Suprapubic skin (tissue), 4 donors: ENCODE results near the gene CYP46A1. TPM values are rescaled to one million over a fixed set of nuclear protein-coding genes. Genes with fewer than 3 reads are reported as not detected.

Experiments
- DNase-seq, 2 donors: peaks; one replicate each; pipeline ENCODE4 v3.0.0-alpha.2; 2019; ENCODE audit warnings: low spot score in 2 of 2
- H3K27ac ChIP-seq: fragments of 200-600 bp; sonication (generic); one replicate; pipeline ENCODE4 v1.5.1; 2019
- H3K27me3 ChIP-seq: fragments of 200-600 bp; sonication (generic); one replicate; pipeline ENCODE4 v1.5.1; 2019
- H3K36me3 ChIP-seq: fragments of 200-600 bp; sonication (generic); one replicate; pipeline ENCODE4 v1.5.1; 2019
- H3K4me1 ChIP-seq: fragments of 200-600 bp; sonication (generic); one replicate; pipeline ENCODE4 v1.5.1; 2019
- H3K4me3 ChIP-seq: fragments of 200-600 bp; sonication (generic); one replicate; pipeline ENCODE4 v1.5.1; 2019; ENCODE audit warnings: mild to moderate bottlenecking
- H3K9me3 ChIP-seq: fragments of 200-600 bp; sonication (generic); one replicate; pipeline ENCODE4 v1.5.1; 2019
- CTCF ChIP-seq, 2 donors: fragments of 200-600 bp in 1 of 2; fragments of 450-650 bp in 1 of 2; sonication (generic) in 1 of 2; IDR thresholded peaks; one replicate each; pipeline ENCODE4 v1.5.1; 2016 to 2019; ENCODE audit warnings: antibody characterized with exemption in 2 of 2, mild to moderate bottlenecking in 1 of 2, moderate library complexity in 1 of 2
- EP300 ChIP-seq: sonication (generic); formaldehyde crosslinking; IDR thresholded peaks from one replicate; pipeline ENCODE4 v1.6.1; 2017; ENCODE audit warnings: antibody characterized with exemption
- POLR2A ChIP-seq, 2 donors: fragments of 450-650 bp; IDR thresholded peaks; one replicate each; pipeline ENCODE4 v1.6.1; 2017; ENCODE audit warnings: antibody characterized with exemption in 2 of 2, mild to moderate bottlenecking in 2 of 2, moderate library complexity in 2 of 2
- POLR2AphosphoS5 ChIP-seq, 3 donors: sonication (generic); formaldehyde crosslinking; IDR thresholded peaks; one replicate each; pipeline ENCODE4 v1.6.1; 2017; ENCODE audit warnings: antibody characterized with exemption in 3 of 3
- WGBS: methylation state at CpG from one replicate; pipeline ENCODE4 v1.1.5; 2018; 5-methylcytosine and 5-hydroxymethylcytosine counted together
- total RNA-seq, 4 donors: library from RNA; depleted of rRNA; stranded (reverse); fragments of >200 nt; gene quantifications; one replicate each; pipeline ENCODE4 v1.1.0, GENCODE V29; 2016

The CYP46A1 gene
- total RNA-seq, 4 donors from 2014 or later: 0.47 to 2.0 (median 1.0) TPM; not detected in 1

GRCh38 chr14:99732436-99733210, 48.5 kb downstream of the CYP46A1 start:
- Histone ChIP-seq H3K4me1 (peaks cover 37% of the 10 kb centered on the region), H3K27me3 (peaks cover 36% of the 10 kb centered on the region), H3K9me3 (no peaks in the 10 kb centered on the region), H3K27ac (no peak overlapping the region), H3K36me3 (no peaks in the 10 kb centered on the region), H3K4me3 (no peak overlapping the region)
- TF ChIP-seq CTCF (IDR thresholded peaks at IDR 0.05) (no peak), POLR2AphosphoS5 (IDR thresholded peaks at IDR 0.05) (no peak), EP300 (no peak), POLR2A (IDR thresholded peaks at IDR 0.05) (no peak)
- 93% methylated on average over 4 of the region's 23 CpGs for WGBS
- DNase-seq: peak; percentile 53 to 77

- Histone ChIP-seq H3K27ac (no peak overlapping the region), H3K4me1 (peaks cover 43% of the 10 kb centered on the region), H3K4me3 (no peak overlapping the region), H3K27me3 (peaks cover 37% of the 10 kb centered on the region), H3K9me3 (no peaks in the 10 kb centered on the region), H3K36me3 (no peaks in the 10 kb centered on the region)
- peak in 1 of 2 donors; percentile 38 for DNase-seq
- WGBS: 79% methylated on average over 6 of the region's 6 CpGs
- TF ChIP-seq POLR2AphosphoS5 (IDR thresholded peaks at IDR 0.05) (no peak), EP300 (no peak), CTCF (IDR thresholded peaks at IDR 0.05) (no peak)
Observed at GRCh38 chr14:99733211-99733539, 49.1 kb downstream of the CYP46A1 start.

GRCh38 chr14:99733540-99734405, 49.7 kb downstream of the CYP46A1 start:
- peaks cover 34% of the 10 kb centered on the region for H3K27me3 ChIP-seq
- 73% methylated on average over 19 of the region's 26 CpGs for WGBS

GRCh38 chr14:99734406-99735051, 50.4 kb downstream of the CYP46A1 start:
- peak; percentile 64 to 78 for DNase-seq
- WGBS: 52% methylated on average over 13 of the region's 18 CpGs
- H3K36me3 ChIP-seq: no peaks in the 10 kb centered on the region
- no peaks in the 10 kb centered on the region for H3K9me3 ChIP-seq
- H3K4me1 ChIP-seq: peaks cover 43% of the 10 kb centered on the region
- no peak overlapping the region for H3K27ac ChIP-seq
- H3K27me3 ChIP-seq: peaks cover 32% of the 10 kb centered on the region
- no peak for TF ChIP-seq CTCF (IDR thresholded peaks at IDR 0.05)
- no peak for TF ChIP-seq POLR2A (IDR thresholded peaks at IDR 0.05)
- TF ChIP-seq EP300: no peak
- TF ChIP-seq POLR2AphosphoS5 (IDR thresholded peaks at IDR 0.05): no peak
- no peak overlapping the region for H3K4me3 ChIP-seq

More at GRCh38 chr14:99733540-99734405, 49.7 kb downstream of the CYP46A1 start:
- Histone ChIP-seq H3K27ac (no peak overlapping the region), H3K4me3 (no peak overlapping the region), H3K4me1 (peaks cover 43% of the 10 kb centered on the region), H3K9me3 (no peaks in the 10 kb centered on the region), H3K36me3 (no peaks in the 10 kb centered on the region)
- TF ChIP-seq POLR2A (IDR thresholded peaks at IDR 0.05) (no peak), EP300 (no peak), POLR2AphosphoS5 (IDR thresholded peaks at IDR 0.05) (no peak), CTCF (IDR thresholded peaks at IDR 0.05) (no peak)
- DNase-seq: peak; percentile 64 to 78
